ENCODE measurements around the gene RNF144B.

DNA sequence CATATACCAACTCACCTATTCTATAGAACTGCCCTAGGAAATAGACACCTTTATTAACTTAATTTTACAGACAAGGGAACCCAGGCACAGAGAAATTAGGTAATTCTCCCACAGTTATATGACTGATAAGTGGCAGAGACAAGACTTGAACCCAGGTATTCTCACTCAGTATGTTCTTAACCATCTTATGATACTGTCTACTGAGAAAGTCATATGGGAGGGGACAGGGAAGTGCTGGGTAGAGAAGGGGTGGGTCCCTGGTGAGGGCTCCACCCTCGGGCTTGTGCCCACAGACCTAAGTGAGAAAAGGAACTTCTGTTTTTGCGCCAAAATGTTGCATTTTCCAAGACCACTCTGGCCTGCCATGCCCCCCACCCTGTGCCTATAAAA lies 123.5 kb downstream of the RNF144B start:
- TF ChIP-seq, protein P1, sequence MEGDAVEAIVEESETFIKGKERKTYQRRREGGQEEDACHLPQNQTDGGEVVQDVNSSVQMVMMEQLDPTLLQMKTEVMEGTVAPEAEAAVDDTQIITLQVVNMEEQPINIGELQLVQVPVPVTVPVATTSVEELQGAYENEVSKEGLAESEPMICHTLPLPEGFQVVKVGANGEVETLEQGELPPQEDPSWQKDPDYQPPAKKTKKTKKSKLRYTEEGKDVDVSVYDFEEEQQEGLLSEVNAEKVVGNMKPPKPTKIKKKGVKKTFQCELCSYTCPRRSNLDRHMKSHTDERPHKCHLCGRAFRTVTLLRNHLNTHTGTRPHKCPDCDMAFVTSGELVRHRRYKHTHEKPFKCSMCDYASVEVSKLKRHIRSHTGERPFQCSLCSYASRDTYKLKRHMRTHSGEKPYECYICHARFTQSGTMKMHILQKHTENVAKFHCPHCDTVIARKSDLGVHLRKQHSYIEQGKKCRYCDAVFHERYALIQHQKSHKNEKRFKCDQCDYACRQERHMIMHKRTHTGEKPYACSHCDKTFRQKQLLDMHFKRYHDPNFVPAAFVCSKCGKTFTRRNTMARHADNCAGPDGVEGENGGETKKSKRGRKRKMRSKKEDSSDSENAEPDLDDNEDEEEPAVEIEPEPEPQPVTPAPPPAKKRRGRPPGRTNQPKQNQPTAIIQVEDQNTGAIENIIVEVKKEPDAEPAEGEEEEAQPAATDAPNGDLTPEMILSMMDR (IDR thresholded peaks at IDR 0.05), result no peak
- no peak for TF ChIP-seq NR3C1 (CRISPR knock-in tag; conservative IDR thresholded peaks at IDR 0.05; ENCODE audit: low read depth)
- TF ChIP-seq, protein P2, sequence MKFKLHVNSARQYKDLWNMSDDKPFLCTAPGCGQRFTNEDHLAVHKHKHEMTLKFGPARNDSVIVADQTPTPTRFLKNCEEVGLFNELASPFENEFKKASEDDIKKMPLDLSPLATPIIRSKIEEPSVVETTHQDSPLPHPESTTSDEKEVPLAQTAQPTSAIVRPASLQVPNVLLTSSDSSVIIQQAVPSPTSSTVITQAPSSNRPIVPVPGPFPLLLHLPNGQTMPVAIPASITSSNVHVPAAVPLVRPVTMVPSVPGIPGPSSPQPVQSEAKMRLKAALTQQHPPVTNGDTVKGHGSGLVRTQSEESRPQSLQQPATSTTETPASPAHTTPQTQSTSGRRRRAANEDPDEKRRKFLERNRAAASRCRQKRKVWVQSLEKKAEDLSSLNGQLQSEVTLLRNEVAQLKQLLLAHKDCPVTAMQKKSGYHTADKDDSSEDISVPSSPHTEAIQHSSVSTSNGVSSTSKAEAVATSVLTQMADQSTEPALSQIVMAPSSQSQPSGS (CRISPR knock-in tag; IDR thresholded peaks at IDR 0.05; ENCODE audit: borderline replicate concordance, low read depth), result no peak
- TF ChIP-seq, protein P3, sequence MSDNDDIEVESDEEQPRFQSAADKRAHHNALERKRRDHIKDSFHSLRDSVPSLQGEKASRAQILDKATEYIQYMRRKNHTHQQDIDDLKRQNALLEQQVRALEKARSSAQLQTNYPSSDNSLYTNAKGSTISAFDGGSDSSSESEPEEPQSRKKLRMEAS (CRISPR knock-in tag; IDR thresholded peaks at IDR 0.05), result no peak
- TF ChIP-seq, protein P4, sequence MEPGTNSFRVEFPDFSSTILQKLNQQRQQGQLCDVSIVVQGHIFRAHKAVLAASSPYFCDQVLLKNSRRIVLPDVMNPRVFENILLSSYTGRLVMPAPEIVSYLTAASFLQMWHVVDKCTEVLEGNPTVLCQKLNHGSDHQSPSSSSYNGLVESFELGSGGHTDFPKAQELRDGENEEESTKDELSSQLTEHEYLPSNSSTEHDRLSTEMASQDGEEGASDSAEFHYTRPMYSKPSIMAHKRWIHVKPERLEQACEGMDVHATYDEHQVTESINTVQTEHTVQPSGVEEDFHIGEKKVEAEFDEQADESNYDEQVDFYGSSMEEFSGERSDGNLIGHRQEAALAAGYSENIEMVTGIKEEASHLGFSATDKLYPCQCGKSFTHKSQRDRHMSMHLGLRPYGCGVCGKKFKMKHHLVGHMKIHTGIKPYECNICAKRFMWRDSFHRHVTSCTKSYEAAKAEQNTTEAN (CRISPR knock-in tag; IDR thresholded peaks at IDR 0.05), result no peak

Measured in WTC11 (cell line).